WI38 (cell line): Measurements from ENCODE around the gene RNU6-7.

Experiments
- H3K4me3 ChIP-seq: 2 replicates; pipeline ENCODE4 v1.5.1; 2011; ENCODE audit warnings: low read depth, mild to moderate bottlenecking, control low read depth, low read length
- CTCF ChIP-seq: IDR thresholded peaks from 2 replicates; pipeline ENCODE4 v1.5.1; 2012; ENCODE audit warnings: low read depth, mild to moderate bottlenecking, control low read depth, low read length

RNU6-7 gene

DNA sequence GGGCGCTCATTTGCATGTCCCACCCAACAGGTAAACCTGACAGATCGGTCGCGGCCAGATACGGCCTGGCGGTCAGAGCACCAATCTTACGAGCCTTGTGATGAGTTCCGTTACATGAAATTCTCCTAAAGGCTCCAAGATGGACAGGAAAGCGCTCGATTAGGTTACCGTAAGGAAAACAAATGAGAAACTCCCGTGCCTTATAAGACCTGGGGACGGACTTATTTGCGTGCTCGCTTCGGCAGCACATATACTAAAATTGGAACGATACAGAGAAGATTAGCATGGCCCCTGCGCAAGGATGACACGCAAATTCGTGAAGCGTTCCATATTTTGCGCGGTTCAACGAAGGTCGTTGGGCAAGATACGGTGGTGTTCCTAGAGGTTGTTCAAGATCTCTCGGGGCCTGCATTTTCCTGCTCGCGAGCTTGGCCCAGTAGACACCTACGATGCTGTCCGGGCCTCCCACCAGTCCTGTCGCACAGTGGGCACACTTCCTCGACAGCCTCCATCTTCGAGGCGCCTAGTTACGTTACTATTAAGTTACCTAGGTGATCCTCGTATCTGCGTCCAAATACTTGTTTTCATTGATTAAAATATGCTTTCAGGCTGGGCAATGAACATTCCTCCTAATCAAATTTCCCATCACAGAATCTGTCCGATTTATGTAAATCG lies at the start of gene RNU6-7:
Gene RNU6-7 (plus strand): TSS at position 230 of the 675 bp plus-strand sequence.
- peak within 1 kb of the TSS; percentile 64 for H3K4me3 ChIP-seq
- TF ChIP-seq CTCF: no peak

DNA sequence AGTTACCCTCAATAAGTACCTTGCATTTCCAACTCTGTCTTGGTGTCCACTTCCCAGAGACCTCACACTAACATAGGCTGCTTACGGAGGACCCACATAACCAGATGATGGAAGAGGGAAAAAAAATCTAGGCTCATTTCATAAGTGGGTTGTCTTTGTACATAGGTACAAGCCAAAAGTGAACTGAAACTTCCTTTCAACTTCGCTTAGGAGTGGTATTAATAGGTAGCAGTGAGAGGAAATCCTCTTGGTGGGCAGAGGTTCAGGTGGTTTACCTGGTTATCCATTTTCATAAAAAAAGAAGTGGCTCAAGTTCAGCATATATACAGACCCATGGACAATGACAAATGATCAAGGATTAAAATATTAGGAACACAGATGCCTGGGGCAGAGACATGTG lies 35.8 kb upstream of the RNU6-7 start:
- no peak overlapping the region for H3K4me3 ChIP-seq
- TF ChIP-seq CTCF: no peak

DNA sequence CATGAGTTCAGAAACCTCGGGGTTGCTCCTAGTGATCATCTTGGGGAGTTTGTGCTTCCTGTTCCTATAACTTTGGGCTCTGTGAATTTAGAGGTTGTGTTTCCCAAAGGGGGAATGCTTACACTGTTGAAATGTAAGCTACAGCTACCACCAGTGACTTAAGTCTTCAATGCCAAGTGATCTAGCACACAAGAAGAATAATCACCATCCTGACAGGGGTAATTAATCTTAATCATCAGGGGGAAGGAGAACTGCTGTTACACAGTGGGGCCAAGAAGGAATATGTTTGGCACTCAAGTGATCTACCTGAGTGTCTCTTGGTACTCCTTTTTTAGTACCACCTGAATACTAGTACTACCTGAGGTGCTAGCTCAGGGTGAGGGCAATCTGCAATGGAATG lies 34.9 kb upstream of the RNU6-7 start:
- H3K4me3 ChIP-seq: no peak overlapping the region
- TF ChIP-seq CTCF: no peak

- TF ChIP-seq CTCF: no peak
- no peak overlapping the region for H3K4me3 ChIP-seq
These were observed 33.9 kb upstream of the RNU6-7 start for GRCh38 chr14:32167907-32168306.

DNA sequence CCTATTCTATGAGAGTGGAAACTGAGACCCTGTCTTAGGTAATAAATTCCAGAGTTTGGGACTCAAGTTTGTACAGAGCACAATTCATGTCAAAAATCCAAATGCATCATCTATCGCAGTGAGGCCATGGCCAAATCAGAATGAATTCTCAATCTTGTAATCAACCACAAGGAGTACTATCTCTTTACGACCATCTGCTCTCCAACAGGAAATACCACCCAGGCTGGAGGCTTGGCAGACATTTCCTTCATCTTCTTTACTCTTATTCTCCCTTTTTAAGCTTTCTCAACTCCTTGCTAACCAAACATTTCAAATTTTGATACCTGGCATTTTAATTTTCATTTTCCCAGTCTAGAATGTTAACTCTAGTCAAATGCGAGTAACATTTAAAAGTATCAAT lies 32.7 kb upstream of the RNU6-7 start:
- no peak overlapping the region for H3K4me3 ChIP-seq
- TF ChIP-seq CTCF: no peak

DNA sequence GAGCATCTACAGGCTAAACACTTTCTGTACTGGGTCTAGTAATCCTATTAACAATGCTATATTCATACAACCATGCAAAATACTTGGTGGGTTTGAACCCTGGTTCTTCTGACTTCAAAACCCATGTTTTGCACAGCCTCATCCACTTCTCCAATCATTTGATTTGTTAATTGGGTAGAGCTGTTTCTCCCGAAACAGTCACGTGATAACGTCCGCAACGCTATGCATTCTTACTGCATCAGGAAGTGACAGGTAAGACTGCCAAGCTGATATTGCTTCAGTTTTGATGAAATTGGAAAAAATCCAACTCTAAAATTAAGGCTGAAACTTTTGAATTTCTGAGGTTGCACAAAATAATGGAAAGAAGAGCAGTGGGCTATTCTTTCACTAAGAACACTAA lies 30.4 kb upstream of the RNU6-7 start:
- TF ChIP-seq CTCF: no peak
- H3K4me3 ChIP-seq: no peak overlapping the region

DNA sequence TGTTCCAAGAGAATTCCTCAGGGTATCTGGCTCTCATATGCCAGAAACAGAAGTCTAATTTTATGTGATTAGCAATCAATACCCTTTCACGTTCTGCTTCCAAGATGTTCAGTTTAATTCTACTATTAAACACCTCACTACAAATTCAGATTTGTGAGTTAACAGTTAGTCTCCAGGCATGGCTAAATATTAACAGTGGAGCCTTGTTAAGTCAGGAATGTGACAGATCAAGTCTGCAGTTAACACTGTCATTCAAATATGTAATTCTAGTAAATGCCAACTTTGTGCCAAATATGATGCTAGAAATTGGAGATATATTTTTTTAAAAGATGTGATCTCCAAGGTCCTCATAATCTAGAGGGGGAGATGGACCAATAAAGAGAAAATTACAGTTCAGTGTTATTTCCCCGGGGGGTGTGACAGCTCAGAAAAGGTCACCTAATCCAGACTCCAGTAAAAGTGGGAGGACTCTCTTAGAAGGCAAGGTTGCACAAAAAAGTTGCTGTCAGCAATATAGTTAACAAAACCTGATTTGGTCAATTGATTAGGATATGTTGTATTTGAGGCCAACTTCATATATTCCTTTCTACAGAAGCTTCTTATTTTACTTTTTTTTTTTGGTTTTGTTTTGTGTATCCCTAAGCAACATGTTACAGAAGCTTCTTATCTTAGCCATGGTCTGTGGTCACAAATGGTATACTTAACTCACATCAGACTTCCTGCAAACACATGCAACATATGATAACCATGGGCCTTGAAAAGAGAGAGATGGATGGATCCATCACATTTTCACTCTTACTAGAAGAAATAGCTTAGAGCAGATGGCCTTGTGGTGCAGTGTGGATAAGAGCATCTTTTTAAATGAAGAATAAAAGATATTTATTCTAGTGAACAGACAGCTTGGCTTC lies 18.4 kb upstream of the RNU6-7 start:
- no peak for TF ChIP-seq CTCF
- no peak overlapping the region for H3K4me3 ChIP-seq
